GM11168 (cell line): ENCODE measurements around the gene XRCC5.
"Not testable (repeated sequence)": the region's sequence is repeated elsewhere in the genome, so short reads cannot be mapped to it uniquely, and the experiment has no call there.

Source experiments
- in situ Hi-C: fragments of 300-500 bp; cut with MboI; formaldehyde crosslinking; loops from one replicate; pipeline ENCODE4 v1.12.0; 2022; ENCODE audit warnings: low sequenced_read_pairs; ENCODE audit not compliant: unreplicated experiment

The XRCC5 gene

DNA sequence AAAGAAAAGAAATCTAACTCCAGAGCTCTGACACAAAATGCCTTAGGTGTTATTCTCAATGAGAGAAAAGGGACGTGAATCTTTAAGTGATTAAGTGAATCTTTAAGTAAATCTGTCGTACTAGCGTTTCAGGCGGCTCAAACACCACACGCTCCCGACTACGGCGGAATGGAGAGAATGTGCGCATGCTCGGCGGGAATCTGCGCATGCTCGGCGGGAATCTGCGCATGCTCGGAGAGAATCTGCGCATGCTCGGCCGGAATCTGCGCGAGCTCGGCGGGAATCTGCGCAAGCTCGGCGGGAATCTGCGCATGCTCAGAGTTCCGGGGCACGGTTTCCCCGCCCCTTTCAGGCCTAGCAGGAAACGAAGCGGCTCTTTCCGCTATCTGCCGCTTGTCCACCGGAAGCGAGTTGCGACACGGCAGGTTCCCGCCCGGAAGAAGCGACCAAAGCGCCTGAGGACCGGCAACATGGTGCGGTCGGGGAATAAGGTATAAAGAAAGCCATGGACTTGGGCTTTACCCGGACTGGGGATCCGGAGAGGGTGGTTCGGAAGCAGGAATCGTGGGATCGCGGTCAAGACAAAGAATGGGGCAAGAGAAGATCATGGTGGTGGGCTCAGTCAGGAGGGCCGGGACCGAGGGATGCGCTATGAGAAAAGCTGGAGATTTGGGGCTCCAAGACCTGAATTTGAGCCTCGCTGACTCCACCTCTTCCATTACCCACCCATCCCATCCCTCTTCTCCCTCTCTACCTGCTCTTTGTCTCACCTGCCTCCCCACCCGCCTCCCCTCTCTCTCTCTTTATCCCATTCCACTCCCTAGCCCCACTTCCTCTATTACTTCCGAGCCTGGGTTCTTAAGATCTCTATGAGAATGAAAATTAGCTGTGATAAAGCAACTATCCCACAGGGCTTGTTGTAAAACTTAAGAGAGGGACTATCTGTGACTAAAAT lies at the start of gene XRCC5:
Gene XRCC5 (plus strand): TSS at position 382 of the 955 bp plus-strand sequence. CDS start 89 bp downstream, at position 471.
- in situ Hi-C loops: no loop called here

DNA sequence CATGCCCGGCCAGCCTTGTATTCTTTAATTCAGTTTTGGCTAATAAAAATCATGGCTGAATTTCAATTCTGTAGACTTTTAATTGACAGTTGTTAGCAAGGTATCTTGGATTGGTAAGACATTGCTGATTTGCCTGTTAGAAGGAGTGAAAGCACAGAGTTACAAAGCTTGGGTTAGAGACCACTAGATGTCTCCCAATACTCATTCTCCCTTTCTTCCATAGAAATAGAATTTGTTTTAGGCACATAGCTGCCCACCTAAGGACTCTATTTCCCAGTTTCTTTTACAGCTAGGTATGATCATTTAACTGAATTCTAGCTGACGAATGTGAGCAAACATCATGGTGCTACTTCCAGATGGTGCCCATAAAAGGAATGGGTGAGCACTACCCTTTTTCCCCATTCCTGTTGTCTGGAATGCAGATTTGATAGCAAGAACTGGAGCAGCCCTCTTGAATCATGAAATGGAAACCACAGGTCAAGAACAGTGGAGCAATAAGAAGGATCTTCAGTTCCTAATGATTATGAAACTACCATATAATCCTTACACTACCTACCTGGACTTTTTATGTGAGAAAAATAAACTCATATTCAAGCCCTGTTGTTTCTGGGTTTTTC lies 45.0 kb upstream of the XRCC5 start:
- in situ Hi-C loops: no loop called here

DNA sequence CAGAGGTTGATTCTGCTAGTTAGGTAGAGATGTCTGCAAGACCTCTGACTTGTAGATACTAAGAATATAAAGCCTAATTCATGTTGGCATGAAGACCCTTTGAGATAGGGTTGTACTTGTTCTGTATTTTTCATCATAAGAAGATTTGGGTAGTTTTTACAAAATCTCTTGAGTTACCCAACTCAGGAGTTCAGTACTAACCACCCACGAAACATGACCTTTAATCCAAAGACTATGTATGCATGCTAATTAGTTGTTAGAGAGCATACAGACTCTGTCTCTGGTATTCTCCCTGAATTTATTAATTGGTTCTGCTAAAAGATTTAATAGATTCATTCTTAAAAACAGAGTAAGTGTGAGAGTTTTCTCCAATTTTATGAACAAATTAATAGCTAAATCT lies 44.5 kb upstream of the XRCC5 start:
- in situ Hi-C loops: no loop called here

- in situ Hi-C loops: no loop called here
Measured at GRCh38 chr2:216066230-216066629, 42.9 kb upstream of the XRCC5 start.

GRCh38 chr2:216069028-216069427 lies 40.1 kb upstream of the XRCC5 start:
- in situ Hi-C loops: no loop called here

DNA sequence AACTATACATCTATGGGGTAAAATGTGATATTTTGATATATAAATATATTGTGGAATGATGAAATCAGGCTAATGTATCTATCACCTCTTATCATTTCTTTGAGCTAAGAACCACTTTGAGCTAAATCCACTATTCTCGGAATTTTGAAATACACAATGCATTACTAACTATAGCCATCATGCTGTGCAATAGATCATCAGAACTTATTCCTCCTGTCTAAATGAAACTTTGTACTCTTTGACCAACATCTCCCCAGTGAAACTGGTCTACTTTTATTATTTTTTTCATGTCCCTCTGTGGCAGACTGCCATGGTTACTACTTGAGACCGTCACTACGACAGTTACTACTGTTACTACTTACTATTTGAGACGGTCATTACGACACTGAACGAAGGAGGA lies 39.0 kb upstream of the XRCC5 start:
- in situ Hi-C loops: no loop called here

DNA sequence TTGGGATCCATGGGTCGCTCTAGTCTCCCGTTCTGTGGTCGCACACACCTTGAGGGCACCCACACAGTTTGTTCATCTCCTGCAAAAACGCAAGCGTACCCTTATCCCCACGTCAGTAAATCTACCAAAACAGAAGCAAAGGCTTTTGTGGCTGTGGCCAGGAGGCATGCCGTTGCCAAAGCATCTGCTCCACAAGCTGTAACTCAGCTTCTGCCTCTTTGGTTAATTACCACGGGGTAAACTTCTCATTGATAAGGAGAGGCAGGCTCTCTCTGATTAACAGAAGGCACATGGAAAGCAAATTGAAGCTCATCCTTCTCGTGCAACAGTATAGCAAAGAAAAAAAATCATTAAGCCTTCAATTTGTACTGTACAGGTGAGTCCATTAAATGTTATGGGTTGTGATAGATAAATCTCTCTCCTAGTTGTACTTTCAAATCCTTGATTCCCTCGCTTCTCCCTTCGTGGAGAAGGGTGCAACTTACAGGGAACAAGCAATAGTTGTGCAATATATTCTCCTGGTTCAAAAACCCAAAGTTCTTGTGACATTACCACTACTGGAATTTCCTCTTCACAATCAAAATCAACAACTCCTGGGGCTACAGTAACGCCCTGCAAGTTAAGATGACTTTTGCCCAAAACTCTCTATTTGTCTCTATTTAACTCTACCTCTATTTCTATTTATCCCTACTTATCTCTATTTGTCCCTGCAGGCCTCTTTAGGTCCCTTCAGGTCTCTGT lies 37.9 kb upstream of the XRCC5 start:
- in situ Hi-C loops: no loop called here

DNA sequence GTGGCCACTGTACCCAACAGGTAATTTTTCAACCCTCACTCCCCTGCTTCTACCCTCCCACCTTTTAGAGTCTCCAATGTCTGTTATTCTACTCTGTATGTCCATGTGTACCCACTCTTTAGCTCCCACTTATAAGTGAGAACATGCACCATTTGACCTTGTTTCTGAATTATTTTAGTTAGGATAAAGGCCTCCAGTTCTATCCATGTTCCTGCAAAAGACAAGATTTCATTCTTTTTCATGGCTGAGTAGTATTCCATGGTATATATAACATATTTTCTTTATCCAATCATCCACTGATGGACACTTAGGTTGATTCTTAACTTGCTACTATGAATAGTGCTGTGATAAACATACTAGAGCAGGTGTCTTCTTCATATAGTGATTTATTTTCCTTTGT lies 36.7 kb upstream of the XRCC5 start:
- in situ Hi-C loops: no loop called here

- in situ Hi-C loops: no loop called here
Measured at GRCh38 chr2:216073773-216074172, 35.4 kb upstream of the XRCC5 start.

DNA sequence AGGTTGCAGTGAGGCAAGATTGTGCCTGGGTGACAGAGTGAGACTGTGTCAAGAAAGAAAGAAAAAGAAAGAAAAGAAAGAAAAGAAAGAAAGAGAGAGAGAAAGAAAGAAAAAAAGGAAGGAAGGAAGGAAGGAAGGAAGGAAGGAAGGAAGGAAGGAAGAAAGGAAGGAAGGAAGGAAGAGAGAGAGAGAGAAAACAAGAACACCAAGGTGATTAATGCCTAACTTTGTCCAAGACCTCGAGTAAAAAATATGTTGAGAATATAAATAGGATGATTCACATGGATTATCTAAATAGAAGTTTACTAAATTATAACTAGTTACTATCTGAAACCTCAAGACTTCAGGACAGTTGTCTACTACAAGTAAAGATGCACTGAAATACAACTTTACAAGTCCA lies 34.8 kb upstream of the XRCC5 start:
- in situ Hi-C loops: no loop called here

DNA sequence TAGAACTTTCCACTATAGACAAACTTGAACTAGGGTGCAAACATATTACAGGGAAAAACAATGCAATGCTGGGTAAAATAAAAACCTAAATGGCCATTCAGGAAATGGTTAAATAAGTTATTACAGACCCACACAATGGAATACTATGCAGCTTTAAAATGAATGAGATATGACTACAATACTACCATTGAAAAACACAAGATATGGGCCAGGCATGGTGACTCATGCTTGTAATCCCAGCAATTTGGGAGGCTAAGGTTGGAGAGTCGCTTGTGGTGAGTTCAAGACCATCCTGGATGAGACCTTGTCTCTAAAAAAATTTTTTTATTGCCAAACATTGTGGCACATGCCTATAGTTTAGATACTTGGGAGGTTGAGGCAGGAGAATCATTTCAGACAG lies 34.4 kb upstream of the XRCC5 start:
- in situ Hi-C loops: no loop called here

GRCh38 chr2:216075510-216076485 lies 33.4 kb upstream of the XRCC5 start:
- in situ Hi-C loops: no loop called here

- in situ Hi-C loops: no loop called here
Measured at GRCh38 chr2:216078776-216079175, 30.4 kb upstream of the XRCC5 start.

- in situ Hi-C loops: not testable (repeated sequence)
Measured at GRCh38 chr2:216080048-216080447, 29.1 kb upstream of the XRCC5 start.

DNA sequence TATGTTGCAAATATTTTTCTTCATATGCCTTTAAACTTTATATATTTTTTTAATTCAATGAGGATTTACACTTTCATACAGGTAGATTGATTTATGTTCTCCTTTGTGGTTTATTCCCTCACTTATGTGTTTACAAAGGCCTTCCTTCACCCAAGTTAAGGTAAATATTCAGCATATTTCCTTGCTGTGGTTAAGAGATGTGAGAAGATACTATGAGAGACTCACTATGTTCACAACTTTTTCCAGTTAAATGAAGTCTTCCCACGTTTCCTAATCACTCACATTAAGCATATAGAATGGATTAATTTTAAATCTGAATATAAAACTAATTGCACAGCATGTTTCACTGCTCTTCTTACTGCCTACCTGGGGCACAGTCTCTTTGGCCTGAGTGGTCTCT lies 28.1 kb upstream of the XRCC5 start:
- in situ Hi-C loops: no loop called here

GRCh38 chr2:216081487-216082116 lies 27.5 kb upstream of the XRCC5 start, which contains the start of the genes PECR and TMEM169:
TSS of gene PECR (minus strand) at chr2:216081809. CDS start at chr2:216081741, 68 bp downstream.
TSS of gene TMEM169 (plus strand) at chr2:216081919. CDS start at chr2:216095964, 14,045 bp downstream.
- in situ Hi-C loops: no loop called here

GRCh38 chr2:216082117-216082711 lies 26.9 kb upstream of the XRCC5 start:
- in situ Hi-C loops: no loop called here

DNA sequence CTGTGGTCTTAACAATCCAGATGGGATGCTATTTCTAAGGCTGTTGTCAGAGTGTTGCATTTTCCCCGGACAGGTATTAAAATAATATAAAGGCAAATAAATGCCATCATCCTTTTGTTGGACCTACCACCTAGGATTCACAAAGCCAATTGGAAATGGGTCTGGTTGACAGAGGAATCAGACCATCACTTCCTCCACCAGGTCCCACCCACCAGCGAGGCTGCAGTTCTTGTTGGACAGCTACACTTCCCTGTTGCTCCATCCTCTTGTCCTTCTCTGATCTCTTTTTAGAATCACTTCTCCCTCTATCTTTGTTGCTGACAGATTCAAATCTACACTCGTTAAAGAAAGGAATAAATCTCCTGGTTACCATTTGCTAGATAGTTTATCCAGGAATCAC lies 26.3 kb upstream of the XRCC5 start:
- in situ Hi-C loops: no loop called here
